ENCODE measurements around the gene BDH1.

BDH1 gene

GRCh38 chr3:197583371-197583770, 27.6 kb upstream of the BDH1 start:
- Histone ChIP-seq H3F3A (ENCODE audit: insufficient read depth) (no peaks in the 10 kb centered on the region; the same call in 1 of the 2 replicates), H3K4me2 (ENCODE audit: low read depth, low read length, poor library complexity, severe bottlenecking) (no peak overlapping the region), H2AFZ (ENCODE audit: low read depth, low read length, severe bottlenecking) (no peak overlapping the region), H3K27ac (ENCODE audit: low read depth, low read length) (no peak overlapping the region), H3K36me3 (ENCODE audit: low read length) (no peaks in the 10 kb centered on the region), H3K9me2 (replicated peaks; ENCODE audit: insufficient read depth, low read length) (no peaks in the 10 kb centered on the region), H3K4me3 (ENCODE audit: insufficient read depth, low read length, poor library complexity, severe bottlenecking) (no peak overlapping the region), H3K79me2 (ENCODE audit: insufficient read depth, low read length) (no peaks in the 10 kb centered on the region), H3K9ac (ENCODE audit: low read length) (no peak overlapping the region), H3K9me3 (ENCODE audit: insufficient read depth, low read length) (no peaks in the 10 kb centered on the region), H4K20me1 (ENCODE audit: low read depth, low read length) (no peaks in the 10 kb centered on the region), H3K27me3 (ENCODE audit: low read length) (no peaks in the 10 kb centered on the region; the same call in 1 of the 2 replicates)
- TF ChIP-seq EZH2phosphoT487 (conservative IDR thresholded peaks at IDR 0.05; ENCODE audit: low read length) (no peak), CTCF (IDR thresholded peaks at IDR 0.05; ENCODE audit: insufficient read depth, low read length, poor library complexity, severe bottlenecking) (no peak)

- Histone ChIP-seq H3K4me2 (ENCODE audit: low read depth, low read length, poor library complexity, severe bottlenecking) (no peak overlapping the region), H2AFZ (ENCODE audit: low read depth, low read length, severe bottlenecking) (no peak overlapping the region)
- TF ChIP-seq CTCF (IDR thresholded peaks at IDR 0.05; ENCODE audit: insufficient read depth, low read length, poor library complexity, severe bottlenecking) (no peak), EZH2phosphoT487 (conservative IDR thresholded peaks at IDR 0.05; ENCODE audit: low read length) (no peak)
Measured at GRCh38 chr3:197580253-197580691, 24.5 kb upstream of the BDH1 start.

DNA sequence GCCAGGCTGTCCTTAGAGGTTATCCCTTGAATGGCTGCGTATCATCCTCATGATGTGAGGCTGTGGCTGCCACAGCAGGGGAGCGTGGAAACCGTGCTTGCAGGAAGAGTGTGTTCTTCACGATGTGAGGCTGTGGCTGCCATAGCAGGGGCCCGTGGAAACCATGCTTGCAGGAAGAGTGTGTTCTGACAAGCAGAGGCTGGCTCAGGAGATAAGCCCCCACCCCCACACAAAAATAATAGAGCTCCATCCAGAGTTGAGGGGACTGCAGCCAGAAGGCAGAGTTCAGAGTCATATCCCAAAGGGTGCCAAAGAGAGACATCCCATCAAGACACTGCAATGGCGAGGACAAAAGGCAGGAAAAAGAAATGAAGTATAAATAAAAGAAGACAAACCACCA, 22.6 kb upstream of the BDH1 start:
- Histone ChIP-seq H2AFZ (ENCODE audit: low read depth, low read length, severe bottlenecking) (no peak overlapping the region), H3K36me3 (ENCODE audit: low read length) (no peaks in the 10 kb centered on the region), H3F3A (ENCODE audit: insufficient read depth) (no peaks in the 10 kb centered on the region), H3K4me3 (ENCODE audit: insufficient read depth, low read length, poor library complexity, severe bottlenecking) (no peak overlapping the region), H3K9ac (ENCODE audit: low read length) (no peak overlapping the region), H3K27me3 (ENCODE audit: low read length) (no peaks in the 10 kb centered on the region; the same call in 1 of the 2 replicates), H3K9me2 (replicated peaks; ENCODE audit: insufficient read depth, low read length) (no peaks in the 10 kb centered on the region), H4K20me1 (ENCODE audit: low read depth, low read length) (no peaks in the 10 kb centered on the region), H3K27ac (ENCODE audit: low read depth, low read length) (no peak overlapping the region), H3K79me2 (ENCODE audit: insufficient read depth, low read length) (no peaks in the 10 kb centered on the region), H3K9me3 (ENCODE audit: insufficient read depth, low read length) (no peaks in the 10 kb centered on the region), H3K4me2 (ENCODE audit: low read depth, low read length, poor library complexity, severe bottlenecking) (no peak overlapping the region)
- TF ChIP-seq CTCF (IDR thresholded peaks at IDR 0.05; ENCODE audit: insufficient read depth, low read length, poor library complexity, severe bottlenecking) (no peak), EZH2phosphoT487 (conservative IDR thresholded peaks at IDR 0.05; ENCODE audit: low read length) (no peak)

More at GRCh38 chr3:197580253-197580691, 24.5 kb upstream of the BDH1 start:
- Histone ChIP-seq H3K4me3 (ENCODE audit: insufficient read depth, low read length, poor library complexity, severe bottlenecking) (no peak overlapping the region), H3K9ac (ENCODE audit: low read length) (no peak overlapping the region), H3K27me3 (ENCODE audit: low read length) (no peaks in the 10 kb centered on the region; the same call in 1 of the 2 replicates), H3K27ac (ENCODE audit: low read depth, low read length) (no peak overlapping the region), H3K9me3 (ENCODE audit: insufficient read depth, low read length) (no peaks in the 10 kb centered on the region), H3F3A (ENCODE audit: insufficient read depth) (no peaks in the 10 kb centered on the region), H3K9me2 (replicated peaks; ENCODE audit: insufficient read depth, low read length) (no peaks in the 10 kb centered on the region), H4K20me1 (ENCODE audit: low read depth, low read length) (no peaks in the 10 kb centered on the region), H3K36me3 (ENCODE audit: low read length) (no peaks in the 10 kb centered on the region), H3K79me2 (ENCODE audit: insufficient read depth, low read length) (no peaks in the 10 kb centered on the region)

Measured in SU-DHL-6 (cell line).